ENCODE results near the gene SPRR2G.

DNA sequence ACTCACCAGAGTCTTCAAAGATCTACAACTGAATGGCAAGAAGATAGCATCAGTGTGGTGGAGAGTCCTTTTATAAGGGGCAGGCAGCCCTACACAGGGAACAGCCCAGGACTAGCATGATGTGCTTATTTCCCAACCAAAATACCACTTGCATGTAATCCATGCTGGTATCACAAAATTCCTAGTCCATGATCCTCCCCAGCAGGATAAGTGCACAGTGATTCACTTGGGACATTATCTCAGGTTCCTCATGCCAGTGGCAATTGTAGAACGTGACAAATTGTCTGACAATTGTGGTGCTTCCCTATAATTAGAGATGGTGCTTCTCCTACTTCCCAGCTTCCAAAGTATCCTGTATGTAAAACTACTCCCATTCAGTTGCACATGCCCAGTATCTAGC lies at the start of gene SPRR2G:
- TF ChIP-seq, protein P1, sequence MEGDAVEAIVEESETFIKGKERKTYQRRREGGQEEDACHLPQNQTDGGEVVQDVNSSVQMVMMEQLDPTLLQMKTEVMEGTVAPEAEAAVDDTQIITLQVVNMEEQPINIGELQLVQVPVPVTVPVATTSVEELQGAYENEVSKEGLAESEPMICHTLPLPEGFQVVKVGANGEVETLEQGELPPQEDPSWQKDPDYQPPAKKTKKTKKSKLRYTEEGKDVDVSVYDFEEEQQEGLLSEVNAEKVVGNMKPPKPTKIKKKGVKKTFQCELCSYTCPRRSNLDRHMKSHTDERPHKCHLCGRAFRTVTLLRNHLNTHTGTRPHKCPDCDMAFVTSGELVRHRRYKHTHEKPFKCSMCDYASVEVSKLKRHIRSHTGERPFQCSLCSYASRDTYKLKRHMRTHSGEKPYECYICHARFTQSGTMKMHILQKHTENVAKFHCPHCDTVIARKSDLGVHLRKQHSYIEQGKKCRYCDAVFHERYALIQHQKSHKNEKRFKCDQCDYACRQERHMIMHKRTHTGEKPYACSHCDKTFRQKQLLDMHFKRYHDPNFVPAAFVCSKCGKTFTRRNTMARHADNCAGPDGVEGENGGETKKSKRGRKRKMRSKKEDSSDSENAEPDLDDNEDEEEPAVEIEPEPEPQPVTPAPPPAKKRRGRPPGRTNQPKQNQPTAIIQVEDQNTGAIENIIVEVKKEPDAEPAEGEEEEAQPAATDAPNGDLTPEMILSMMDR (IDR thresholded peaks at IDR 0.05): no peak
- no peak for TF ChIP-seq POLR2A (IDR thresholded peaks at IDR 0.05)

All from upper lobe of left lung (tissue), 4 donors.